ENCODE measurements around the gene ATP6V0A4. TPM values are rescaled to one million over a fixed set of nuclear protein-coding genes. Genes with fewer than 3 reads are reported as not detected.
"Not testable (repeated sequence)": the region's sequence is repeated elsewhere in the genome, so short reads cannot be mapped to it uniquely, and the experiment has no call there.

The ATP6V0A4 gene
- total RNA-seq, 1 experiment from 2014 or later, result not detected

DNA sequence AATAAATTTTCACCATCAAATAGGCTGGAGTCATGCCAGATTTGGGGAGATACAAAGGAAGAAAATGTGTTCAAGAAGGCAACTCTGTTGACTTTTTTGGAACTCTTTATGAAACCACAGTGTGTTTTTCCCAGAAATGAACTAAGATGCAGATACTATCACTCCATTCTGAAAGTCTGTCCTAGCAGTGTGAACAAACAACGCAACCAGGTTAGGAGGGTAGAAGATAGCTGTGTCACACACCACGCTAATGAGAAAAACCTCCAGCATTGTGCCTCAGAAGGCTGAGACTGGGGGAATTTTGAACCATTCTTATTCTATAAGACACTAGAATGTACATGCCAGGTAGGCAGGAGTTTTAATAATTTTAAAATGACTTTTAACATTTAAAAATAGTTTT lies 15.9 kb upstream of the ATP6V0A4 start:
- no peak overlapping the region for H3K4me2 ChIP-seq (ENCODE audit: low read length)
- no peaks in the 10 kb centered on the region for H3K36me3 ChIP-seq (ENCODE audit: control insufficient read depth in 1 of 2, insufficient read depth in 2 of 2, low read length in 2 of 2)
- no peak for ATAC-seq
- TF ChIP-seq, protein P1, sequence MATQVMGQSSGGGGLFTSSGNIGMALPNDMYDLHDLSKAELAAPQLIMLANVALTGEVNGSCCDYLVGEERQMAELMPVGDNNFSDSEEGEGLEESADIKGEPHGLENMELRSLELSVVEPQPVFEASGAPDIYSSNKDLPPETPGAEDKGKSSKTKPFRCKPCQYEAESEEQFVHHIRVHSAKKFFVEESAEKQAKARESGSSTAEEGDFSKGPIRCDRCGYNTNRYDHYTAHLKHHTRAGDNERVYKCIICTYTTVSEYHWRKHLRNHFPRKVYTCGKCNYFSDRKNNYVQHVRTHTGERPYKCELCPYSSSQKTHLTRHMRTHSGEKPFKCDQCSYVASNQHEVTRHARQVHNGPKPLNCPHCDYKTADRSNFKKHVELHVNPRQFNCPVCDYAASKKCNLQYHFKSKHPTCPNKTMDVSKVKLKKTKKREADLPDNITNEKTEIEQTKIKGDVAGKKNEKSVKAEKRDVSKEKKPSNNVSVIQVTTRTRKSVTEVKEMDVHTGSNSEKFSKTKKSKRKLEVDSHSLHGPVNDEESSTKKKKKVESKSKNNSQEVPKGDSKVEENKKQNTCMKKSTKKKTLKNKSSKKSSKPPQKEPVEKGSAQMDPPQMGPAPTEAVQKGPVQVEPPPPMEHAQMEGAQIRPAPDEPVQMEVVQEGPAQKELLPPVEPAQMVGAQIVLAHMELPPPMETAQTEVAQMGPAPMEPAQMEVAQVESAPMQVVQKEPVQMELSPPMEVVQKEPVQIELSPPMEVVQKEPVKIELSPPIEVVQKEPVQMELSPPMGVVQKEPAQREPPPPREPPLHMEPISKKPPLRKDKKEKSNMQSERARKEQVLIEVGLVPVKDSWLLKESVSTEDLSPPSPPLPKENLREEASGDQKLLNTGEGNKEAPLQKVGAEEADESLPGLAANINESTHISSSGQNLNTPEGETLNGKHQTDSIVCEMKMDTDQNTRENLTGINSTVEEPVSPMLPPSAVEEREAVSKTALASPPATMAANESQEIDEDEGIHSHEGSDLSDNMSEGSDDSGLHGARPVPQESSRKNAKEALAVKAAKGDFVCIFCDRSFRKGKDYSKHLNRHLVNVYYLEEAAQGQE (IDR thresholded peaks at IDR 0.05; ENCODE audit: low read depth), result no peak
- TF ChIP-seq EZH2 (IDR thresholded peaks at IDR 0.05), result no peak
- no peak for TF ChIP-seq CBX3 (IDR thresholded peaks at IDR 0.05; ENCODE audit: low read depth)
- TF ChIP-seq ZNF274 (IDR thresholded peaks at IDR 0.05; ENCODE audit: low read depth, low read length), result no peak
- TF ChIP-seq, protein P2, sequence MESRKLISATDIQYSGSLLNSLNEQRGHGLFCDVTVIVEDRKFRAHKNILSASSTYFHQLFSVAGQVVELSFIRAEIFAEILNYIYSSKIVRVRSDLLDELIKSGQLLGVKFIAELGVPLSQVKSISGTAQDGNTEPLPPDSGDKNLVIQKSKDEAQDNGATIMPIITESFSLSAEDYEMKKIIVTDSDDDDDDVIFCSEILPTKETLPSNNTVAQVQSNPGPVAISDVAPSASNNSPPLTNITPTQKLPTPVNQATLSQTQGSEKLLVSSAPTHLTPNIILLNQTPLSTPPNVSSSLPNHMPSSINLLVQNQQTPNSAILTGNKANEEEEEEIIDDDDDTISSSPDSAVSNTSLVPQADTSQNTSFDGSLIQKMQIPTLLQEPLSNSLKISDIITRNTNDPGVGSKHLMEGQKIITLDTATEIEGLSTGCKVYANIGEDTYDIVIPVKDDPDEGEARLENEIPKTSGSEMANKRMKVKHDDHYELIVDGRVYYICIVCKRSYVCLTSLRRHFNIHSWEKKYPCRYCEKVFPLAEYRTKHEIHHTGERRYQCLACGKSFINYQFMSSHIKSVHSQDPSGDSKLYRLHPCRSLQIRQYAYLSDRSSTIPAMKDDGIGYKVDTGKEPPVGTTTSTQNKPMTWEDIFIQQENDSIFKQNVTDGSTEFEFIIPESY (IDR thresholded peaks at IDR 0.05; ENCODE audit: extremely low read depth, insufficient replicate concordance, low read length), result no peak
- TF ChIP-seq ZFX (IDR thresholded peaks at IDR 0.05), result no peak
- no peak for TF ChIP-seq RAD21 (IDR thresholded peaks at IDR 0.05; ENCODE audit: low read depth)
- TF ChIP-seq YY1 (IDR thresholded peaks at IDR 0.05; ENCODE audit: extremely low read depth, insufficient replicate concordance, low read depth, low read length), result no peak
- no peak for TF ChIP-seq POLR2A (IDR thresholded peaks at IDR 0.05; ENCODE audit: borderline replicate concordance, extremely low read depth, insufficient read depth, insufficient read length)
- TF ChIP-seq, protein P3, sequence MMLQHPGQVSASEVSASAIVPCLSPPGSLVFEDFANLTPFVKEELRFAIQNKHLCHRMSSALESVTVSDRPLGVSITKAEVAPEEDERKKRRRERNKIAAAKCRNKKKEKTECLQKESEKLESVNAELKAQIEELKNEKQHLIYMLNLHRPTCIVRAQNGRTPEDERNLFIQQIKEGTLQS (IDR thresholded peaks at IDR 0.05), result no peak
- no peak for DNase-seq (ENCODE audit: low read depth, low spot score)
- CTCF ChIA-PET, result no interaction called here
- H3K9ac ChIP-seq (ENCODE audit: low read length), result no peak overlapping the region
- no peaks in the 10 kb centered on the region for H3K9me3 ChIP-seq (ENCODE audit: control insufficient read depth in 1 of 2, insufficient read depth in 1 of 2, low read depth in 1 of 2, low read length in 2 of 2)
- H3K9me2 ChIP-seq (ENCODE audit: insufficient read depth), result no peaks in the 10 kb centered on the region
- H3K79me2 ChIP-seq (ENCODE audit: insufficient read depth, low read length), result no peaks in the 10 kb centered on the region
- POLR2A ChIA-PET, result no interaction called here
- no peak overlapping the region for H3K4me3 ChIP-seq (replicated peaks in 1 of 2; ENCODE audit: low read depth in 1 of 2, low read length in 2 of 2)
- no peak overlapping the region for H3K27ac ChIP-seq (ENCODE audit: low read depth, low read length)
- no peaks in the 10 kb centered on the region for H3K27me3 ChIP-seq (ENCODE audit: insufficient read depth, low read length)
- RAD21 ChIA-PET (ENCODE audit: low non-redundant PET in 1 of 2, low total read pairs in 2 of 2, uncharacterized antibody in 2 of 2, unreplicated experiment in 2 of 2), result no interaction called here
- no TSS peak for BruUV-seq (replicated peaks)
- intact Hi-C loops (cut with micrococcal nuclease), result no loop called here
- no peak overlapping the region for H2AFZ ChIP-seq (ENCODE audit: low read depth, low read length, poor library complexity, severe bottlenecking)
- no peaks in the 10 kb centered on the region for H3K4me1 ChIP-seq (ENCODE audit: control insufficient read depth in 1 of 2, insufficient read depth in 2 of 2, low read length in 2 of 2)
- H4K20me1 ChIP-seq (ENCODE audit: insufficient read depth), result no peaks in the 10 kb centered on the region

DNA sequence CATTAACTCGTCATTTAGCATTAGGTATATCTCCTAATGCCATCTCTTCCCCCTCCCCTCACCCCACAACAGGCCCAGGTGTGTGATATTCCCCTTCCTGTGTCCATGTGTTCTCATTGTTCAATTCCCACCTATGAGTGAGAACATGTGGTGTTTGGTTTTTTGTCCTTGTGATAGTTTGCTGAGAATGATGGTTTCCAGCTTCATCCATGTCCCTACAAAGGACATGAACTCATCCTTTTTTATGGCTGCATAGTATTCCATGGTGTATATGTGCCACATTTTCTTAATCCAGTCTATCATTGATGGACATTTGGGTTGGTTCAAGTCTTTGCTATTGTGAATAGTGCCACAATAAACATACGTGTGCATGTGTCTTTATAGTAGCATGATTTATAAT lies 13.3 kb upstream of the ATP6V0A4 start:
- H3K9me3 ChIP-seq (ENCODE audit: control insufficient read depth in 1 of 2, insufficient read depth in 1 of 2, low read depth in 1 of 2, low read length in 2 of 2); POLR2A ChIA-PET; BruUV-seq (replicated peaks); H3K9me2 ChIP-seq (ENCODE audit: insufficient read depth); H3K4me1 ChIP-seq (ENCODE audit: control insufficient read depth in 1 of 2, insufficient read depth in 2 of 2, low read length in 2 of 2); H3K79me2 ChIP-seq (ENCODE audit: insufficient read depth, low read length); H2AFZ ChIP-seq (ENCODE audit: low read depth, low read length, poor library complexity, severe bottlenecking); H3K4me2 ChIP-seq (ENCODE audit: low read length); H3K27me3 ChIP-seq (ENCODE audit: insufficient read depth, low read length); CTCF ChIA-PET; DNase-seq (ENCODE audit: low read depth, low spot score); RAD21 ChIA-PET (ENCODE audit: low non-redundant PET in 1 of 2, low total read pairs in 2 of 2, uncharacterized antibody in 2 of 2, unreplicated experiment in 2 of 2); intact Hi-C loops (cut with micrococcal nuclease); H3K36me3 ChIP-seq (ENCODE audit: control insufficient read depth in 1 of 2, insufficient read depth in 2 of 2, low read length in 2 of 2); H4K20me1 ChIP-seq (ENCODE audit: insufficient read depth); H3K4me3 ChIP-seq (replicated peaks in 1 of 2; ENCODE audit: low read depth in 1 of 2, low read length in 2 of 2); ATAC-seq; H3K9ac ChIP-seq (ENCODE audit: low read length); H3K27ac ChIP-seq (ENCODE audit: low read depth, low read length): not testable (repeated sequence)
